ENCODE results near the gene PTPRN. TPM values are rescaled to one million over a fixed set of nuclear protein-coding genes. Genes with fewer than 3 reads are reported as not detected.

Gene PTPRN
- total RNA-seq, 1 experiment from 2014 or later = not detected

DNA sequence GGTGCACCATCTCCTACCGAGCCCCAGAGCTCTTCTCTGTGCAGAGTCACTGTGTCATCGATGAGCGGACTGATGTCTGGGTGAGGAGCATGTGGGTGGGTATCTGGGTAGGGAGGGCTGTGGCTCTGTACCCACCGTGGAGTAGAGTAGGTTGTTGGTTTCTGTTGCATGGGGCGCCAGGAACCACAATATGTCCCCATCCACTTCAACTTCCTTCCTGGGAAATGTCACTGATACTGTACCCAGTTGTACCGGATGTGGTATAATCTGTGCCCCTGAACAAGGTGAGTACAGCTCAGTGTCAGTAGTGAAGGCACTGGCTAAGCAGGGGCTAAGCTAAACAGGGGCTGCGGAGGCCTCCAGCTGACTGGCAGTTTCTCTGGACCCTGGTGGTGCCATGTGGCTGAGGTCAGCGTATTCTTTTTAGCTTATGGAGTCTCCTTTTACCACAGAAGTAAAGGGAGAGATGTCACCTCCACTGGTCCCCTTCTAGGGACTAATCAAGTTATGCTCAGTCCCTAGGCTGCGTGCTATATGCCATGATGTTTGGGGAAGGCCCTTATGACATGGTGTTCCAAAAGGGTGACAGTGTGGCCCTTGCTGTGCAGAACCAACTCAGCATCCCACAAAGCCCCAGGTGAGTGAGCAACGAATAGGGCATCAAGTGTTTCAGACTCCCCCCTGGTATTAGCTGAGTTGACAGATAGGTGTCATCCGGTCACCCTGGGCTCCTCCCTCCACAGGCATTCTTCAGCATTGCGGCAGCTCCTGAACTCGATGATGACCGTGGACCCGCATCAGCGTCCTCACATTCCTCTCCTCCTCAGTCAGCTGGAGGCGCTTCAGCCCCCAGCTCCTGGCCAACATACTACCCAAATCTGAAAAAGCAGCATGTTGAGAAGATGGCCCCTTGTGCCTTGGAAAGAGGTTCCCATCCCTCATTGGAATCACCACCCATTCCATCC is 61.2 kb downstream of the PTPRN start (continued):
- TF ChIP-seq, protein P1, sequence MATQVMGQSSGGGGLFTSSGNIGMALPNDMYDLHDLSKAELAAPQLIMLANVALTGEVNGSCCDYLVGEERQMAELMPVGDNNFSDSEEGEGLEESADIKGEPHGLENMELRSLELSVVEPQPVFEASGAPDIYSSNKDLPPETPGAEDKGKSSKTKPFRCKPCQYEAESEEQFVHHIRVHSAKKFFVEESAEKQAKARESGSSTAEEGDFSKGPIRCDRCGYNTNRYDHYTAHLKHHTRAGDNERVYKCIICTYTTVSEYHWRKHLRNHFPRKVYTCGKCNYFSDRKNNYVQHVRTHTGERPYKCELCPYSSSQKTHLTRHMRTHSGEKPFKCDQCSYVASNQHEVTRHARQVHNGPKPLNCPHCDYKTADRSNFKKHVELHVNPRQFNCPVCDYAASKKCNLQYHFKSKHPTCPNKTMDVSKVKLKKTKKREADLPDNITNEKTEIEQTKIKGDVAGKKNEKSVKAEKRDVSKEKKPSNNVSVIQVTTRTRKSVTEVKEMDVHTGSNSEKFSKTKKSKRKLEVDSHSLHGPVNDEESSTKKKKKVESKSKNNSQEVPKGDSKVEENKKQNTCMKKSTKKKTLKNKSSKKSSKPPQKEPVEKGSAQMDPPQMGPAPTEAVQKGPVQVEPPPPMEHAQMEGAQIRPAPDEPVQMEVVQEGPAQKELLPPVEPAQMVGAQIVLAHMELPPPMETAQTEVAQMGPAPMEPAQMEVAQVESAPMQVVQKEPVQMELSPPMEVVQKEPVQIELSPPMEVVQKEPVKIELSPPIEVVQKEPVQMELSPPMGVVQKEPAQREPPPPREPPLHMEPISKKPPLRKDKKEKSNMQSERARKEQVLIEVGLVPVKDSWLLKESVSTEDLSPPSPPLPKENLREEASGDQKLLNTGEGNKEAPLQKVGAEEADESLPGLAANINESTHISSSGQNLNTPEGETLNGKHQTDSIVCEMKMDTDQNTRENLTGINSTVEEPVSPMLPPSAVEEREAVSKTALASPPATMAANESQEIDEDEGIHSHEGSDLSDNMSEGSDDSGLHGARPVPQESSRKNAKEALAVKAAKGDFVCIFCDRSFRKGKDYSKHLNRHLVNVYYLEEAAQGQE (IDR thresholded peaks at IDR 0.05; ENCODE audit: low read depth) = no peak

DNA sequence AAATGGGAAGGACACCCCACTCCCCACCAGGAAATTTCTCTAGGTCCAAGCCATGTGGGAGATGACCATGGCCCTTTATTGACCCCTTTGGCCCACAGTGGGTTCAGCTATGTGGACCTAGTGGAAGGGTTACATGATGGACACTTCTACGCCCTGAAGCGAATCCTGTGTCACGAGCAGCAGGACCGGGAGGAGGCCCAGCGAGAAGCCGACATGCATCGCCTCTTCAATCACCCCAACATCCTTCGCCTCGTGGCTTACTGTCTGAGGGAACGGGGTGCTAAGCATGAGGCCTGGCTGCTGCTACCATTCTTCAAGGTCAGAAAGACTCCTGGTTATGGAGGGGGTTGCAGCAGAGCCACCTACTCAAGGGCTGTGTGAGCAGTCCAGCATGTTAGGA is 62.6 kb downstream of the PTPRN start:
- H3K9me3 ChIP-seq (ENCODE audit: control insufficient read depth in 1 of 2, insufficient read depth in 1 of 2, low read depth in 1 of 2, low read length in 2 of 2) = no peaks in the 10 kb centered on the region
- no TSS peak for BruUV-seq (replicated peaks)
- H3K4me1 ChIP-seq (ENCODE audit: control insufficient read depth in 1 of 2, insufficient read depth in 2 of 2, low read length in 2 of 2) = peaks cover 29 to 44% of the 10 kb centered on the region in 2 experiments
- H3K9me2 ChIP-seq (ENCODE audit: insufficient read depth) = no peaks in the 10 kb centered on the region
- peaks cover 17% of the 10 kb centered on the region; the same call in 1 of the 2 replicates for H3K79me2 ChIP-seq (ENCODE audit: insufficient read depth, low read length)
- H3K27me3 ChIP-seq (ENCODE audit: insufficient read depth, low read length) = no peaks in the 10 kb centered on the region
- CTCF ChIA-PET = interaction anchor here (1.0 to 2.6 kb wide), 3 partner anchors 33 to 349 kb away, joined by 3 to 19 read pairs (median 3); partner anchors contain the start of gene DNAJB2
- POLR2A ChIA-PET = interaction anchor here (2.5 kb wide), 1 partner anchor 18 kb away, joined by 7 read pairs; the partner anchor contains the start of genes ANKZF1 and ATG9A
- H4K20me1 ChIP-seq (ENCODE audit: insufficient read depth) = no peaks in the 10 kb centered on the region
- intact Hi-C loops (cut with micrococcal nuclease) = no loop called here
- peak overlapping the region; percentile 87 for H3K4me2 ChIP-seq (ENCODE audit: low read length)
- no peak for DNase-seq (ENCODE audit: low read depth, low spot score)
- H3K27ac ChIP-seq (ENCODE audit: low read depth, low read length) = no peak overlapping the region
- H3K4me3 ChIP-seq (replicated peaks in 1 of 2; ENCODE audit: low read depth in 1 of 2, low read length in 2 of 2) = peak overlapping the region; percentile 80 to 96
- H2AFZ ChIP-seq (ENCODE audit: low read depth, low read length, poor library complexity, severe bottlenecking) = no peak overlapping the region
- ATAC-seq = no peak
- RAD21 ChIA-PET (ENCODE audit: low non-redundant PET in 1 of 2, low total read pairs in 2 of 2, uncharacterized antibody in 2 of 2, unreplicated experiment in 2 of 2) = no interaction called here
- H3K9ac ChIP-seq (ENCODE audit: low read length) = peak overlapping the region; percentile 82; the same call in 1 of the 2 replicates
- peaks cover 3 to 5% of the 10 kb centered on the region in 2 experiments; a peak in 2 of 4 replicates for H3K36me3 ChIP-seq (ENCODE audit: control insufficient read depth in 1 of 2, insufficient read depth in 2 of 2, low read length in 2 of 2)
- no peak for TF ChIP-seq SIN3A (IDR thresholded peaks at IDR 0.05; ENCODE audit: low read depth)
- TF ChIP-seq, protein P2, sequence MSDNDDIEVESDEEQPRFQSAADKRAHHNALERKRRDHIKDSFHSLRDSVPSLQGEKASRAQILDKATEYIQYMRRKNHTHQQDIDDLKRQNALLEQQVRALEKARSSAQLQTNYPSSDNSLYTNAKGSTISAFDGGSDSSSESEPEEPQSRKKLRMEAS (IDR thresholded peaks at IDR 0.05) = no peak
- no peak for TF ChIP-seq POLR2A (IDR thresholded peaks at IDR 0.05; ENCODE audit: borderline replicate concordance, extremely low read depth, insufficient read depth, insufficient read length)
- no peak for TF ChIP-seq ELF1 (IDR thresholded peaks at IDR 0.05; ENCODE audit: borderline replicate concordance, low read depth)
- TF ChIP-seq ZFX (IDR thresholded peaks at IDR 0.05) = no peak
- no peak for TF ChIP-seq ZNF274 (IDR thresholded peaks at IDR 0.05; ENCODE audit: low read depth, low read length)
- TF ChIP-seq TCF7L2 (IDR thresholded peaks at IDR 0.05; ENCODE audit: borderline replicate concordance, extremely low read depth, insufficient read depth, insufficient read length) = no peak
- TF ChIP-seq CTCF (IDR thresholded peaks at IDR 0.05 in 2 of 3, conservative IDR thresholded peaks at IDR 0.05 in 1 of 3; ENCODE audit: borderline replicate concordance in 1 of 3, insufficient read depth in 1 of 3, low read depth in 2 of 3, low read length in 2 of 3) = no peak
- no peak for TF ChIP-seq YY1 (IDR thresholded peaks at IDR 0.05; ENCODE audit: extremely low read depth, insufficient replicate concordance, low read depth, low read length)
- no peak for TF ChIP-seq CBX3 (IDR thresholded peaks at IDR 0.05; ENCODE audit: low read depth)
- TF ChIP-seq RAD21 (IDR thresholded peaks at IDR 0.05; ENCODE audit: low read depth) = no peak
- TF ChIP-seq EGR1 (IDR thresholded peaks at IDR 0.05; ENCODE audit: low read depth) = no peak
- no peak for TF ChIP-seq JUND (IDR thresholded peaks at IDR 0.05)
- no peak for TF ChIP-seq EZH2phosphoT487 (IDR thresholded peaks at IDR 0.05; ENCODE audit: borderline replicate concordance)
- no peak for TF ChIP-seq FOSL1 (IDR thresholded peaks at IDR 0.05; ENCODE audit: low read depth)
- no peak for TF ChIP-seq SP1 (IDR thresholded peaks at IDR 0.05; ENCODE audit: low read depth)
- TF ChIP-seq POLR2AphosphoS5 (IDR thresholded peaks at IDR 0.05; ENCODE audit: low read depth, low read length) = no peak
- TF ChIP-seq SRF (IDR thresholded peaks at IDR 0.05; ENCODE audit: low read depth) = no peak
- no peak for TF ChIP-seq CEBPB (IDR thresholded peaks at IDR 0.05; ENCODE audit: low read depth)

Data from HCT116 (cell line).